ENCODE data around the gene OR10P1. TPM values are rescaled to one million over a fixed set of nuclear protein-coding genes. Genes with fewer than 3 reads are reported as not detected.

OR10P1 gene
- total RNA-seq, 1 experiment from 2014 or later, result not detected

GRCh38 chr12:55684761-55685370, 48.2 kb downstream of the OR10P1 start:
- no peak for DNase-seq (ENCODE audit: low spot score)

GRCh38 chr12:55685671-55686070, 49.0 kb downstream of the OR10P1 start:
- no peak for DNase-seq (ENCODE audit: low spot score)

GRCh38 chr12:55686366-55687010, 49.8 kb downstream of the OR10P1 start:
- no peak for DNase-seq (ENCODE audit: low spot score)

Other genes starting within 250 kb of the OR10P1 start
- gene OR6C65, start 236.4 kb upstream of the OR10P1 start, total RNA-seq (2014; rRNA removed; shearing (Covaris generic)), result not detected in 2 replicates
- gene OR6C76, start 210.6 kb upstream of the OR10P1 start, total RNA-seq (2014; rRNA removed; shearing (Covaris generic)), result not detected in 2 replicates
- not detected in 2 replicates for gene OR6C2, start 192.8 kb upstream of the OR10P1 start, total RNA-seq (2014; rRNA removed; shearing (Covaris generic))
- not detected in 2 replicates for gene OR6C70, start 166.8 kb upstream of the OR10P1 start, total RNA-seq (2014; rRNA removed; shearing (Covaris generic))
- gene OR6C68, start 144.5 kb upstream of the OR10P1 start, total RNA-seq (2014; rRNA removed; shearing (Covaris generic)), result not detected in 2 replicates
- gene OR6C4, start 87.3 kb upstream of the OR10P1 start, total RNA-seq (2014; rRNA removed; shearing (Covaris generic)), result not detected in 2 replicates
- not detected in 2 replicates for gene OR2AP1, start 64.4 kb upstream of the OR10P1 start, total RNA-seq (2014; rRNA removed; shearing (Covaris generic))
- 0.88 and 1.2 TPM in 2 replicates for gene ITGA7, start 71.0 kb downstream of the OR10P1 start, total RNA-seq (2014; rRNA removed; shearing (Covaris generic))
- gene BLOC1S1, start 79.2 kb downstream of the OR10P1 start, total RNA-seq (2014; rRNA removed; shearing (Covaris generic)), result 116 and 160 TPM in 2 replicates
- gene RDH5, start 83.5 kb downstream of the OR10P1 start, total RNA-seq (2014; rRNA removed; shearing (Covaris generic)), result 0.49 and 0.81 TPM in 2 replicates
- gene CD63, start 92.1 kb downstream of the OR10P1 start, total RNA-seq (2014; rRNA removed; shearing (Covaris generic)), result 1,118 and 1,197 TPM in 2 replicates
- gene GDF11, start 106.2 kb downstream of the OR10P1 start, total RNA-seq (2014; rRNA removed; shearing (Covaris generic)), result 7.7 and 8.4 TPM in 2 replicates
- gene SARNP, start 180.8 kb downstream of the OR10P1 start, total RNA-seq (2014; rRNA removed; shearing (Covaris generic)), result 131 and 170 TPM in 2 replicates
- 35.9 and 37.2 TPM in 2 replicates for gene ORMDL2, start 181.1 kb downstream of the OR10P1 start, total RNA-seq (2014; rRNA removed; shearing (Covaris generic))
- gene DNAJC14, start 192.7 kb downstream of the OR10P1 start, total RNA-seq (2014; rRNA removed; shearing (Covaris generic)), result 35.6 and 43.6 TPM in 2 replicates
- 0.37 and 2.0 TPM in 2 replicates for gene MMP19, start 206.0 kb downstream of the OR10P1 start, total RNA-seq (2014; rRNA removed; shearing (Covaris generic))